ENCODE measurements around the gene PSMD13. TPM values are rescaled to one million over a fixed set of nuclear protein-coding genes. Genes with fewer than 3 reads are reported as not detected.
"Not testable (repeated sequence)": the region's sequence is repeated elsewhere in the genome, so short reads cannot be mapped to it uniquely, and the experiment has no call there.

PSMD13 gene
- total and polyA plus RNA-seq, 2 of the 13 experiments (the other 11 are each of a cell fraction or from before 2014, with no cell fraction given), result 83.0 to 117 TPM

- no peak for TF ChIP-seq TRAFD1 (CRISPR knock-in tag; IDR thresholded peaks at IDR 0.05; ENCODE audit: borderline replicate concordance)
- TF ChIP-seq ONECUT2 (CRISPR knock-in tag; IDR thresholded peaks at IDR 0.05), result no peak
- TF ChIP-seq ZBTB44 (CRISPR knock-in tag; IDR thresholded peaks at IDR 0.05), result no peak
- TF ChIP-seq POLR2AphosphoS5 (IDR thresholded peaks at IDR 0.05; ENCODE audit: low read depth, low read length), result peak; percentile 57
Observed at GRCh38 chr11:236774-237767, at the start of gene PSMD13 (continued).

GRCh38 chr11:189200-189783 is 47.5 kb upstream of the PSMD13 start:
- H3K4me3 ChIP-seq (replicated peaks in 1 of 3; ENCODE audit: insufficient read depth in 1 of 3, low read depth in 2 of 3, low read length in 3 of 3); H2AFZ ChIP-seq (ENCODE audit: low read length); H3K27me3 ChIP-seq (ENCODE audit: control insufficient read depth in 1 of 2, insufficient read depth in 2 of 2, low read length in 2 of 2); in situ Hi-C loops (cut with HindIII; ENCODE audit: extremely low pct_ligation_motif_present, low pct_unique_long_range_greater_than_20kb); H3K27ac ChIP-seq (ENCODE audit: extremely low read length, insufficient read depth, low read length); H3K4me2 ChIP-seq (ENCODE audit: low read depth, low read length); H3K9ac ChIP-seq (ENCODE audit: insufficient read depth, low read depth, low read length); H3K9me3 ChIP-seq (ENCODE audit: low read length); POLR2A ChIA-PET; DNase-seq (ENCODE audit: low spot score); H4K20me1 ChIP-seq (ENCODE audit: insufficient read depth, low read length); H3K36me3 ChIP-seq (replicated peaks in 1 of 2; ENCODE audit: control insufficient read depth in 1 of 2, insufficient read depth in 2 of 2, low read length in 2 of 2); CTCF ChIA-PET (ENCODE audit: low intra/inter-chr PET ratio, low total read pairs); H3K79me2 ChIP-seq (ENCODE audit: insufficient read depth, low read length); FAIRE-seq; BruUV-seq (replicated peaks); H3K4me1 ChIP-seq (ENCODE audit: insufficient read depth, low read length); intact Hi-C loops (cut with micrococcal nuclease; ENCODE audit: unreplicated experiment): not testable (repeated sequence)
- WGBS (ENCODE audit: low lambda C conversion rate), result 88% methylated on average over 48 of the region's 55 CpGs
- peak; percentile 16; the same call in 2 of the 3 replicates for ATAC-seq

- H3K36me3 ChIP-seq (replicated peaks in 1 of 2; ENCODE audit: control insufficient read depth in 1 of 2, insufficient read depth in 2 of 2, low read length in 2 of 2); H3K4me1 ChIP-seq (ENCODE audit: insufficient read depth, low read length); POLR2A ChIA-PET; BruUV-seq (replicated peaks); FAIRE-seq; CTCF ChIA-PET (ENCODE audit: low intra/inter-chr PET ratio, low total read pairs); H3K9me3 ChIP-seq (ENCODE audit: low read length); H3K4me3 ChIP-seq (replicated peaks in 1 of 3; ENCODE audit: insufficient read depth in 1 of 3, low read depth in 2 of 3, low read length in 3 of 3); H3K9ac ChIP-seq (ENCODE audit: insufficient read depth, low read depth, low read length); H4K20me1 ChIP-seq (ENCODE audit: insufficient read depth, low read length); H3K79me2 ChIP-seq (ENCODE audit: insufficient read depth, low read length); H3K27me3 ChIP-seq (ENCODE audit: control insufficient read depth in 1 of 2, insufficient read depth in 2 of 2, low read length in 2 of 2); in situ Hi-C loops (cut with HindIII; ENCODE audit: extremely low pct_ligation_motif_present, low pct_unique_long_range_greater_than_20kb); H2AFZ ChIP-seq (ENCODE audit: low read length); DNase-seq (ENCODE audit: low spot score); H3K27ac ChIP-seq (ENCODE audit: extremely low read length, insufficient read depth, low read length); H3K4me2 ChIP-seq (ENCODE audit: low read depth, low read length); intact Hi-C loops (cut with micrococcal nuclease; ENCODE audit: unreplicated experiment): not testable (repeated sequence)
- no CpG with 5 or more reads among the region's 25 CpGs for whole genome bisulfite sequencing (ENCODE audit: low lambda C conversion rate)
- ATAC-seq, result peak; percentile 79
Observed at GRCh38 chr11:189843-190311, 46.9 kb upstream of the PSMD13 start.

GRCh38 chr11:190546-190945 is 46.2 kb upstream of the PSMD13 start:
- H2AFZ ChIP-seq (ENCODE audit: low read length); H4K20me1 ChIP-seq (ENCODE audit: insufficient read depth, low read length); BruUV-seq (replicated peaks); FAIRE-seq; DNase-seq (ENCODE audit: low spot score); H3K27ac ChIP-seq (ENCODE audit: extremely low read length, insufficient read depth, low read length); H3K4me3 ChIP-seq (replicated peaks in 1 of 3; ENCODE audit: insufficient read depth in 1 of 3, low read depth in 2 of 3, low read length in 3 of 3); H3K9ac ChIP-seq (ENCODE audit: insufficient read depth, low read depth, low read length); H3K79me2 ChIP-seq (ENCODE audit: insufficient read depth, low read length); H3K4me1 ChIP-seq (ENCODE audit: insufficient read depth, low read length); H3K36me3 ChIP-seq (replicated peaks in 1 of 2; ENCODE audit: control insufficient read depth in 1 of 2, insufficient read depth in 2 of 2, low read length in 2 of 2); CTCF ChIA-PET (ENCODE audit: low intra/inter-chr PET ratio, low total read pairs); POLR2A ChIA-PET; H3K9me3 ChIP-seq (ENCODE audit: low read length); H3K4me2 ChIP-seq (ENCODE audit: low read depth, low read length); in situ Hi-C loops (cut with HindIII; ENCODE audit: extremely low pct_ligation_motif_present, low pct_unique_long_range_greater_than_20kb); ATAC-seq; H3K27me3 ChIP-seq (ENCODE audit: control insufficient read depth in 1 of 2, insufficient read depth in 2 of 2, low read length in 2 of 2); intact Hi-C loops (cut with micrococcal nuclease; ENCODE audit: unreplicated experiment): not testable (repeated sequence)
- WGBS (ENCODE audit: low lambda C conversion rate), result 70% methylated on average over 5 of the region's 5 CpGs

All from HepG2 (cell line).